Heart right ventricle (tissue), 16 donors: Measurements from ENCODE around the gene EBF3. TPM values are rescaled to one million over a fixed set of nuclear protein-coding genes. Genes with fewer than 3 reads are reported as not detected.

ENCODE experiments used
- ATAC-seq, 8 donors: fragments of 200-7000 bp; cut with Tn5 transposase; one replicate each; pipeline ENCODE4 v1.9.1; 2020; ENCODE audit warnings: mild to moderate bottlenecking in 8 of 8, moderate library complexity in 8 of 8, moderate number of reproducible peaks in 1 of 8
- DNase-seq, 2 donors: peaks; one replicate each; pipeline ENCODE4 v3.0.0-alpha.2; 2020
- H3K27ac ChIP-seq, 10 donors: fragments of 200-600 bp; sonication (generic) in 2 of 10; one replicate each; pipeline versions ENCODE4 v1.5.0 to v1.8.0; 2020 to 2022; ENCODE audit warnings: mild to moderate bottlenecking in 3 of 10
- H3K27me3 ChIP-seq, 7 donors: fragments of 200-600 bp; one replicate each; pipeline ENCODE4 v1.8.0; 2021 to 2022; ENCODE audit warnings: mild to moderate bottlenecking in 2 of 7
- H3K36me3 ChIP-seq, 9 donors: fragments of 200-600 bp; sonication (generic) in 1 of 9; one replicate each; pipeline versions ENCODE4 v1.5.0 to v1.8.0; 2020 to 2022; ENCODE audit warnings: mild to moderate bottlenecking in 2 of 9
- H3K4me1 ChIP-seq, 9 donors: fragments of 200-600 bp; sonication (generic) in 1 of 9; one replicate each; pipeline versions ENCODE4 v1.5.0 to v1.8.0; 2020 to 2022; ENCODE audit warnings: mild to moderate bottlenecking in 4 of 9
- H3K4me3 ChIP-seq, 10 donors: fragments of 200-600 bp; sonication (generic) in 2 of 10; one replicate each; pipeline versions ENCODE4 v1.5.0 to v1.8.0; 2020 to 2022; ENCODE audit warnings: mild to moderate bottlenecking in 7 of 10, moderate library complexity in 2 of 10
- H3K9me3 ChIP-seq, 11 donors: fragments of 200-600 bp in 10 of 11; sonication (generic) in 2 of 11; one replicate each; pipeline versions ENCODE4 v1.5.0 to v1.8.0; 2013 to 2022; ENCODE audit warnings: mild to moderate bottlenecking in 2 of 11, control low read depth in 1 of 11, moderate library complexity in 1 of 11
- WGBS, 2 donors: extraction: QIAGEN DNeasy Blood & Tissue Kit; methylation state at CpG; one replicate each; pipeline ENCODE4 v1.1.7; 2013; ENCODE audit warnings: inconsistent platforms in 1 of 2; 5-methylcytosine and 5-hydroxymethylcytosine counted together
- intact Hi-C, 10 donors: fragments of 100-400 bp; cut with DNase I; formaldehyde crosslinking; loops; one replicate each; pipeline versions ENCODE4 v1.11.1 to v1.14.2; 2022
- polyA plus RNA-seq, 2 donors: library from polyadenylated mRNA; stranded (reverse); fragments of 200-250 nt; gene quantifications; one replicate each; pipeline ENCODE4 v1.2.3, GENCODE V29; 2013
- total RNA-seq, 10 donors: library from RNA; stranded (reverse); fragmentation: NEBNext Ultra II Directional in 3 of 10; extraction: Animal tissue kit (Norgen Biotek cat#: 25700) in 3 of 10; gene quantifications; one replicate each; pipeline versions ENCODE4 v1.2.1 to v1.2.4, GENCODE V29; 2021 to 2023
- TF ChIP-seq, protein P1 (sequence below), 9 donors: fragments of 200-600 bp; sonication (generic) in 2 of 9; IDR thresholded peaks; one replicate each; pipeline versions ENCODE4 v1.5.0 to v1.8.0; 2021 to 2022; ENCODE audit warnings: antibody characterized with exemption in 9 of 9, mild to moderate bottlenecking in 5 of 9, moderate library complexity in 1 of 9
- donor health status: Arrhythmogenic right ventricular cardiomyopathy.
- donor health status: ischemic (EF 13 %, LVEDD 7.1; RV severe dilation, severe dysfunction).
- donor health status: healthy with polysubstance abuse.
- donor health status: DM: no; HTN: yes; CAD: no.
- donor health status: DM: no; HTN: no; CAD: no.
- donor health status: ischemic (EF 25% LVEDD 6.9; RV normal size, moderate dysfunction).
- donor health status: ischemic (EF 25% LVEDD 5.7; RV mildly dilated, moderate dysfunction).
- donor health status: healthy.
- donor health status: DM: yes; HTN: yes; CAD: no.
- donor health status: Ischemic cardiomyopathy.
- donor health status: ischemic (EF 35%, LVEDD 5.7; RV mildly dilated, moderate dysfunction).
- donor health status: nonischemic (EF 11% LVEDD 7.7; RV severe dilation, severe dysfunction).
- donor health status: DM: yes; HTN: yes; CAD: no.
- donor health status: PGD.
- donor health status: ischemic (EF 29% LVEDD 5.4; RV normal size, mild dysfunction).
- donor health status: nonischemic (EF 23%, LVEDD 6.1; RV moderate dilation, normal function).

Gene EBF3
- total and polyA plus RNA-seq, 12 donors: 3.9 to 12.2 (median 5.6) TPM

DNA sequence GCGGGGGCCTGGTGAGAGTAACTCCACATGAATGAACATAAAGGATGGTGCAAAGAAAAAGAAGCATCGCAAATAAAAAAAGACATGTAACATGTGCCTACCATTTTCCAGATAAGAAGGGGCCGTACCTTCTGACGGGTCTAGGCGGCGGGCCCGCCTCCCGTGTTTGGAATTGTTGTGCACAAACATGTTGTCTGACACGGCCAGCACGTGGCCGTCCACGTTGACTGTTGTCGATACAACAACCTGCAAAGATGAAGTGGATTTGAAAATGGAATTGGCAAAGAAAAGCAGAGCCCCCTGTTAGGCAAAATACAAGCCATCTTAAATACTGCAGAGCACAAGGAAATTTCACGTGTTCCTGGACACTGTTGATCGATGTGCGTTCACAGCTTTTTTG, 90.7 kb downstream of the EBF3 start:
- no peak for ATAC-seq
- no peak for DNase-seq
- TF ChIP-seq, protein P1, sequence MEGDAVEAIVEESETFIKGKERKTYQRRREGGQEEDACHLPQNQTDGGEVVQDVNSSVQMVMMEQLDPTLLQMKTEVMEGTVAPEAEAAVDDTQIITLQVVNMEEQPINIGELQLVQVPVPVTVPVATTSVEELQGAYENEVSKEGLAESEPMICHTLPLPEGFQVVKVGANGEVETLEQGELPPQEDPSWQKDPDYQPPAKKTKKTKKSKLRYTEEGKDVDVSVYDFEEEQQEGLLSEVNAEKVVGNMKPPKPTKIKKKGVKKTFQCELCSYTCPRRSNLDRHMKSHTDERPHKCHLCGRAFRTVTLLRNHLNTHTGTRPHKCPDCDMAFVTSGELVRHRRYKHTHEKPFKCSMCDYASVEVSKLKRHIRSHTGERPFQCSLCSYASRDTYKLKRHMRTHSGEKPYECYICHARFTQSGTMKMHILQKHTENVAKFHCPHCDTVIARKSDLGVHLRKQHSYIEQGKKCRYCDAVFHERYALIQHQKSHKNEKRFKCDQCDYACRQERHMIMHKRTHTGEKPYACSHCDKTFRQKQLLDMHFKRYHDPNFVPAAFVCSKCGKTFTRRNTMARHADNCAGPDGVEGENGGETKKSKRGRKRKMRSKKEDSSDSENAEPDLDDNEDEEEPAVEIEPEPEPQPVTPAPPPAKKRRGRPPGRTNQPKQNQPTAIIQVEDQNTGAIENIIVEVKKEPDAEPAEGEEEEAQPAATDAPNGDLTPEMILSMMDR (IDR thresholded peaks at IDR 0.05): no peak
- no peaks in the 10 kb centered on the region for H3K9me3 ChIP-seq
- intact Hi-C loops: no loop called here
- peaks cover 0 to 72% (median 5%) of the 10 kb centered on the region in 9 donors for H3K36me3 ChIP-seq
- peaks cover 0 to 7% (median 0%) of the 10 kb centered on the region in 9 donors for H3K4me1 ChIP-seq
- 94 to 95% methylated on average over 16 of the region's 16 CpGs for WGBS, 2 donors
- no peak overlapping the region for H3K4me3 ChIP-seq
- H3K27me3 ChIP-seq: no peaks in the 10 kb centered on the region
- no peak overlapping the region for H3K27ac ChIP-seq

DNA sequence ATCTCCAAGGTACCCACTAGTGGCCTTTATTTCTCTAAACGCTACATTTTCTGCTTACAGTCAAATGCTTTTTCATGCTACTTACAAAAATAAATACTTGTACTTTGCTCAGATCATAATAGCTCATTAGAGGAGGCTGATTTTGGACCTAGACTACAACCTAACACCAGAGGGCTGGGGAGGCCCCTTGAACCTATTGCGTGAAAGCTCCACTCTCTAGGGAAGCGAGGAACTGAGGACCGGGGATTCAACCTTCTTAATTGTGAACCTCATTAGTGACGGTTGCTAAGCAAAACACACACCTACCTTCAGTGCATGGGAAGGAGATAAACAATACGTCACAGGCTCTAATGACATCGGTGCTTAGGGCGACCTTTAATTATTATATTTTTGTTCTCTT, 92.1 kb downstream of the EBF3 start:
- ATAC-seq (no peak), DNase-seq (no peak)
- Histone ChIP-seq H3K4me1 (peaks cover 0 to 7% (median 0%) of the 10 kb centered on the region in 9 donors), H3K9me3 (no peaks in the 10 kb centered on the region), H3K27ac (no peak overlapping the region), H3K27me3 (no peaks in the 10 kb centered on the region), H3K36me3 (peaks cover 0 to 86% (median 10%) of the 10 kb centered on the region in 9 donors), H3K4me3 (no peak overlapping the region)
- 87 to 89% methylated on average over 8 of the region's 8 CpGs for WGBS, 2 donors
- TF ChIP-seq, protein P1 (IDR thresholded peaks at IDR 0.05): no peak
- intact Hi-C loops: no loop called here

DNA sequence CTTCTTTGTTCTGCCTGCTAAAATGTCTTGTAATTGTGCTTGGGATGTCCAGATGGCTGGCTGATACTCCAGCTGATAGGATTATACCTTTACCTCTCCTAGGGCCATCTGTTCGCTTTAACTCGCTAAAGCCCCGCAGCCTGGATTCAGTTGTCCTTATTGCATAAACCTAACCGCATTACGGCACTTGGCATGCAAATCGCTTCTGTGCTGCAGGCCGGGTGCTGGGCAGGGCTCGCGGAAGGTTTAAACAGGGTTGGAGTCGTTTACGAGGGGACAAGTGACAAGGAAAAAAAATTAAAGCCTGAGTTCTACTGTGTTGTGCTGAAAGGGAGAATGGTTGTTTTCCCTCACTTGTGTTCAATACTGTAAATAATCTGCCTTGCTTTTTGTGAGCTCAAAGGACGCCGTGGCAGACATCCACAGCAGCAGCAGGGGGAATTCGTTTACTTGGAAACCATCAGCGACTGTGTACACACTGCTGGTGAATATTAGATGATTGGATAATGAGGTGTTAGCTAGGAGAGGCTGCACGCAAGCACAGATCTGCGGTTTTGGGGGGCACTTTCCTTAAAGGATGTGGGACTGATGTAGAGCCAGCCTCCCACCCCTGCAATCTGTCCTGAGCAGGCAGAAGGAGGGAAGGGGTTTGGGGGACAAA, 93.0 kb downstream of the EBF3 start:
- no peak for DNase-seq
- intact Hi-C loops: no loop called here
- no peak overlapping the region for H3K4me3 ChIP-seq

DNA sequence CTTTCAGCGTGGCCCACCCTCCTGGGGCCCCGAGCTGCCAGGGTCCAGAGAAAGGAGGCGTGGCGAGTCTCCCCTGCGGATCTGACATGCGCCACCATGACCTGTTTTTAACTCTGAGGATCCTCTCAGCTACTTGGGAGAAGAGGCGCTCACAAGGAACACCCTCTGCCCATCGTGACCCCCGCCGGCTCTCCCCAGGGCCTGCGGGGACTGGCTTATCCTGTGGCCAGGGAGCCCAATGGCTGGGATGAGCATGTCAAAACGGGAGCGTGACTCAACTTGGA, 93.7 kb downstream of the EBF3 start:
- TF ChIP-seq, protein P1 (IDR thresholded peaks at IDR 0.05): no peak
- Histone ChIP-seq H3K27ac (no peak overlapping the region), H3K4me1 (peaks cover 0 to 7% (median 0%) of the 10 kb centered on the region in 9 donors), H3K27me3 (no peaks in the 10 kb centered on the region), H3K9me3 (no peaks in the 10 kb centered on the region), H3K36me3 (peaks cover 0 to 90% (median 11%) of the 10 kb centered on the region in 9 donors), H3K4me3 (no peak overlapping the region)
- no peak for ATAC-seq
- 93 to 95% methylated on average over 13 of the region's 13 CpGs for WGBS, 2 donors
- intact Hi-C loops: no loop called here
- DNase-seq: no peak

More for the DNA sequence above, 93.0 kb downstream of the EBF3 start:
- Histone ChIP-seq H3K36me3 (peaks cover 0 to 90% (median 11%) of the 10 kb centered on the region in 9 donors), H3K4me1 (peaks cover 0 to 7% (median 0%) of the 10 kb centered on the region in 9 donors), H3K27me3 (no peaks in the 10 kb centered on the region), H3K27ac (peak overlapping the region in 1 of 10 donors; percentile 4), H3K9me3 (no peaks in the 10 kb centered on the region)
- peak in 6 of 8 donors; percentile 26 to 65 (median 42) for ATAC-seq
- TF ChIP-seq, protein P1 (IDR thresholded peaks at IDR 0.05): no peak
- 49 to 60% methylated on average over 17 of the region's 17 CpGs for WGBS, 2 donors
